Measurements from ENCODE around the gene PAQR8.
A peak's percentile ranks its signal among the peaks of the same experiment; 100 is the strongest.
"Not testable (repeated sequence)": the region's sequence is repeated elsewhere in the genome, so short reads cannot be mapped to it uniquely, and the experiment has no call there.

PAQR8 gene

GRCh38 chr6:52381249-52381648, 19.3 kb downstream of the PAQR8 start:
- ChIA-PET POLR2A (ENCODE audit: low non-redundant PET) (no interaction called here), CTCF (interaction anchor here (0.9 kb wide), 1 partner anchor 14 kb away, joined by 3 read pairs; no protein-coding TSS in a partner anchor)
- DNase-seq (ENCODE audit: low spot score), result no peak
- no peak overlapping the region for H3K27ac ChIP-seq
- TF ChIP-seq CTCF (conservative IDR thresholded peaks at IDR 0.05; ENCODE audit: low read depth), result no peak

DNA sequence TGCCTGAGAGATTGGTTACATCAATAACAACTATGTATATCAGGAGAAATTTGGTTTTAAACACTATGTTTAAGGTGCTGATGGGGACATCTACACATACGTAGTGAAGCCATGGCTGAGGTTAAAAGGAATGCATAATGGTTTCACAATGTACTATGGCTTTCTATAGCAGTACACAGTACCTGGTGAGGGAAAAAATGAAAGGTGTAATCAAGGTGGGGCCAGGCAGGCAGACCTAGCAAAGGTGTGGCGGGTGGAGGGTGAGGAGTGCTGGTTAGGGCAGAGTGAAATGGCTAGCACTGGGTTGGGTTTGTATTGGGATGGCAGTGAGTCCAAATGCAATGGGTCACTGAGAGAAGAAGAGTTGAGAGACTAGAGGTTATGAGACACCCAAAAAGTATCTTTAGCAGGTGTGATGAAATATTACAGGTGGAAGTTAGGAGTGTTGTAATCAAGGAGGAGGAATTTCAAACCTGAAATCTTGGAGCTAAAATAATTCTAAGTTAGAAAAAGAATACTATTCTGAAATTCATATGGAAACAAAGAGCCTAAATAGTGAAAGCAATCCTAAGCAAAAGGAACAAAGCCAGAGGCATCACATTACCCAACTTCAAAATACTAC, 22.3 kb downstream of the PAQR8 start:
- ChIA-PET POLR2A (ENCODE audit: low non-redundant PET) (no interaction called here), CTCF (interaction anchor here (0.7 kb wide), 1 partner anchor 120 kb away, joined by 4 read pairs; no protein-coding TSS in a partner anchor)
- no peak for TF ChIP-seq CTCF (conservative IDR thresholded peaks at IDR 0.05; ENCODE audit: low read depth)
- DNase-seq (ENCODE audit: low spot score), result no peak
- no peak overlapping the region for H3K27ac ChIP-seq

- POLR2A ChIA-PET (ENCODE audit: low non-redundant PET), result no interaction called here
- no peak for TF ChIP-seq CTCF (conservative IDR thresholded peaks at IDR 0.05; ENCODE audit: low read depth)
- CTCF ChIA-PET, result no interaction called here
- no peak overlapping the region for H3K27ac ChIP-seq
- DNase-seq (ENCODE audit: low spot score), result no peak
These were observed 23.1 kb downstream of the PAQR8 start for GRCh38 chr6:52385074-52385473.

GRCh38 chr6:52388119-52388518, 26.2 kb downstream of the PAQR8 start:
- H3K27ac ChIP-seq; DNase-seq (ENCODE audit: low spot score); POLR2A ChIA-PET (ENCODE audit: low non-redundant PET): not testable (repeated sequence)
- CTCF ChIA-PET, result interaction anchor here (0.6 to 1.4 kb wide), 2 partner anchors 12 to 1774 kb away, joined by 3 to 4 read pairs; no protein-coding TSS in a partner anchor

- POLR2A ChIA-PET (ENCODE audit: low non-redundant PET), result no interaction called here
- no peak for DNase-seq (ENCODE audit: low spot score)
- H3K27ac ChIP-seq, result no peak overlapping the region
- CTCF ChIA-PET, result interaction anchor here (1.4 kb wide), 1 partner anchor 11 kb away, joined by 4 read pairs; no protein-coding TSS in a partner anchor
- TF ChIP-seq CTCF (conservative IDR thresholded peaks at IDR 0.05; ENCODE audit: low read depth), result no peak
These were observed 26.8 kb downstream of the PAQR8 start for GRCh38 chr6:52388790-52389189.

- CTCF ChIA-PET, result interaction anchor here (0.6 kb wide), 1 partner anchor 13 kb away, joined by 3 read pairs; no protein-coding TSS in a partner anchor
- no peak overlapping the region for H3K27ac ChIP-seq
- no peak for TF ChIP-seq CTCF (conservative IDR thresholded peaks at IDR 0.05; ENCODE audit: low read depth)
- DNase-seq (ENCODE audit: low spot score), result no peak
- POLR2A ChIA-PET (ENCODE audit: low non-redundant PET), result no interaction called here
These were observed 27.3 kb downstream of the PAQR8 start for GRCh38 chr6:52389264-52389625.

GRCh38 chr6:52389626-52390360, 27.8 kb downstream of the PAQR8 start:
- ChIA-PET POLR2A (ENCODE audit: low non-redundant PET) (no interaction called here), CTCF (interaction anchor here (0.6 to 1.1 kb wide), 8 partner anchors 12 to 276 kb away, joined by 3 to 5 read pairs (median 3); no protein-coding TSS in a partner anchor)
- peak overlapping the region; percentile 69 for H3K27ac ChIP-seq
- DNase-seq (ENCODE audit: low spot score), result peak; percentile 26
- no peak for TF ChIP-seq CTCF (conservative IDR thresholded peaks at IDR 0.05; ENCODE audit: low read depth)

All from RWPE1 (cell line).